Measurements from ENCODE around the gene ADGRL3. TPM values are rescaled to one million over a fixed set of nuclear protein-coding genes. Genes with fewer than 3 reads are reported as not detected.

The ADGRL3 gene
- total RNA-seq, 4 donors from 2014 or later: 6.1 to 26.0 (median 7.3) TPM

- TF ChIP-seq CTCF (IDR thresholded peaks at IDR 0.05) (no peak), EP300 (IDR thresholded peaks at IDR 0.05) (no peak), POLR2A (IDR thresholded peaks at IDR 0.05) (no peak)
- Histone ChIP-seq H3K4me3 (no peak overlapping the region), H3K27me3 (no peaks in the 10 kb centered on the region), H3K9me3 (no peaks in the 10 kb centered on the region), H3K36me3 (no peaks in the 10 kb centered on the region), H3K27ac (no peak overlapping the region), H3K4me1 (no peaks in the 10 kb centered on the region)
- ATAC-seq: no peak
- WGBS, 2 donors (ENCODE audit: low coverage in 1 of 2): 76 to 95% methylated on average over 6 of the region's 6 CpGs
Observed at GRCh38 chr4:61468024-61468720, 268.0 kb downstream of the ADGRL3 start.

- no peaks in the 10 kb centered on the region for H3K4me1 ChIP-seq
- TF ChIP-seq EP300 (IDR thresholded peaks at IDR 0.05) (no peak), POLR2A (IDR thresholded peaks at IDR 0.05) (no peak), POLR2AphosphoS5 (IDR thresholded peaks at IDR 0.05) (no peak), CTCF (IDR thresholded peaks at IDR 0.05) (no peak)
- H3K36me3 ChIP-seq: no peaks in the 10 kb centered on the region
- WGBS, 2 donors (ENCODE audit: low coverage in 1 of 2): 75 to 88% methylated on average over 3 of the region's 3 CpGs
- no peak overlapping the region for H3K4me3 ChIP-seq
- H3K27ac ChIP-seq: no peak overlapping the region
- no peaks in the 10 kb centered on the region for H3K9me3 ChIP-seq
- no peaks in the 10 kb centered on the region for H3K27me3 ChIP-seq
- ATAC-seq: no peak
Observed at GRCh38 chr4:61473306-61473705, 273.2 kb downstream of the ADGRL3 start.

- Histone ChIP-seq H3K36me3 (no peaks in the 10 kb centered on the region), H3K27ac (no peak overlapping the region), H3K27me3 (no peaks in the 10 kb centered on the region), H3K9me3 (no peaks in the 10 kb centered on the region), H3K4me1 (no peaks in the 10 kb centered on the region), H3K4me3 (no peak overlapping the region)
- TF ChIP-seq EP300 (IDR thresholded peaks at IDR 0.05): no peak
- TF ChIP-seq POLR2A (IDR thresholded peaks at IDR 0.05): no peak
- TF ChIP-seq CTCF (IDR thresholded peaks at IDR 0.05): no peak
- no peak for TF ChIP-seq POLR2AphosphoS5 (IDR thresholded peaks at IDR 0.05)
- ATAC-seq: no peak
Observed at GRCh38 chr4:61478340-61478739, 278.2 kb downstream of the ADGRL3 start.

- no peaks in the 10 kb centered on the region for H3K9me3 ChIP-seq
- TF ChIP-seq CTCF (IDR thresholded peaks at IDR 0.05): no peak
- no peak for TF ChIP-seq EP300 (IDR thresholded peaks at IDR 0.05)
- TF ChIP-seq POLR2A (IDR thresholded peaks at IDR 0.05): no peak
- TF ChIP-seq POLR2AphosphoS5 (IDR thresholded peaks at IDR 0.05): no peak
- no peak overlapping the region for H3K4me3 ChIP-seq
- WGBS, 2 donors (ENCODE audit: low coverage in 1 of 2): 91 to 93% methylated on average over 3 of the region's 3 CpGs
- ATAC-seq: no peak
- H3K36me3 ChIP-seq: no peaks in the 10 kb centered on the region
- no peaks in the 10 kb centered on the region for H3K4me1 ChIP-seq
- H3K27ac ChIP-seq: no peak overlapping the region
- H3K27me3 ChIP-seq: no peaks in the 10 kb centered on the region
Observed at GRCh38 chr4:61485056-61485455, 284.9 kb downstream of the ADGRL3 start.

GRCh38 chr4:61489927-61490326, 289.8 kb downstream of the ADGRL3 start:
- ATAC-seq: no peak
- Histone ChIP-seq H3K9me3 (no peaks in the 10 kb centered on the region), H3K27me3 (no peaks in the 10 kb centered on the region), H3K27ac (no peak overlapping the region), H3K4me1 (no peaks in the 10 kb centered on the region), H3K36me3 (no peaks in the 10 kb centered on the region), H3K4me3 (no peak overlapping the region)
- TF ChIP-seq POLR2AphosphoS5 (IDR thresholded peaks at IDR 0.05) (no peak), CTCF (IDR thresholded peaks at IDR 0.05) (no peak), EP300 (IDR thresholded peaks at IDR 0.05) (no peak), POLR2A (IDR thresholded peaks at IDR 0.05) (no peak)
- 63 to 81% methylated on average over 3 of the region's 3 CpGs for WGBS, 2 donors (ENCODE audit: low coverage in 1 of 2)
